Stimulated activated CD8-positive, alpha-beta memory T cell treated with anti-CD3 and anti-CD28 coated beads, Interleukin-12 subunit alpha, Interleukin-12 subunit beta, amount 100 ng/mL, for 24 hours (primary cell): ENCODE measurements around the gene HCFC1R1.
A peak's percentile ranks its signal among the peaks of the same experiment; 100 is the strongest.

Experiments
- DNase-seq: peaks from one replicate; pipeline ENCODE4 v3.0.0-alpha.2; 2020; ENCODE audit errors: extremely low read depth

Gene HCFC1R1

DNA sequence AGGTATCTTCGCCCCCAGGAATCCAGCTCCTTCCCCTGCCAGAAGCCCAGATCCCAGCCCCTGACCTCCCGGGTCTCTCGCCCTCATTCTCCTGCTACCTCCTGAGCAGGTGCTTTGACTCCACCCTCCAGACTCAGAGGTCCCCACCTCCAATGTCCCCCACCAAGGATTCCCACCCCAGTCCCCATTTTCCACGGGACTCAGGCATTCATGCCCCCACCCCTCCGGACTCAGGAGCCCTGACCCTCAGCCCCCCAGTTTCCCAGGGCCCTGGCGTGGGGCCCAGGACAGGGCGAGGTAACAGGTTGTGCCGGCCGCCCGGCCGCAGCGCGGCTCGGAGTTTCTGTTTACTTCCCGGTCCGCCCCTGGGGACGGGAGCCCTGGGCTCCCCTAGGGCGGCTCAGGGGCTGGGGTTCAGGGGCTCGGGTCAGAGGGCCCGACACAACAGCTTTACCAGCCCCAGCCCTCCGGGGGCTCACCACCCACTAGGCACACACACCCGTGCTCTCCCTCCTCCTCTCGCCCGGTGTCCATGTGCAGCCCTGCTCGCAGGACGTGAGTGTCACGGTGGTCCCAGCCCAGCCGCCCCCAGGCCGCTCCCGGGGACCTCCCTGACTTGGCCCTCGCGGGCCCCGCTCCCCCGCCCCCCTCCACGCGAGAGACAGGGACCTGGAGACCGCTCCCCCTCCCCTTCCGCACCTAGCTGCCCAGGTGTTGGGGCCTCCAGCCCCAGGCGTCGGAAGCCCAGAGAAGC is 12.4 kb upstream of the HCFC1R1 start:
- DNase-seq, result no peak

DNA sequence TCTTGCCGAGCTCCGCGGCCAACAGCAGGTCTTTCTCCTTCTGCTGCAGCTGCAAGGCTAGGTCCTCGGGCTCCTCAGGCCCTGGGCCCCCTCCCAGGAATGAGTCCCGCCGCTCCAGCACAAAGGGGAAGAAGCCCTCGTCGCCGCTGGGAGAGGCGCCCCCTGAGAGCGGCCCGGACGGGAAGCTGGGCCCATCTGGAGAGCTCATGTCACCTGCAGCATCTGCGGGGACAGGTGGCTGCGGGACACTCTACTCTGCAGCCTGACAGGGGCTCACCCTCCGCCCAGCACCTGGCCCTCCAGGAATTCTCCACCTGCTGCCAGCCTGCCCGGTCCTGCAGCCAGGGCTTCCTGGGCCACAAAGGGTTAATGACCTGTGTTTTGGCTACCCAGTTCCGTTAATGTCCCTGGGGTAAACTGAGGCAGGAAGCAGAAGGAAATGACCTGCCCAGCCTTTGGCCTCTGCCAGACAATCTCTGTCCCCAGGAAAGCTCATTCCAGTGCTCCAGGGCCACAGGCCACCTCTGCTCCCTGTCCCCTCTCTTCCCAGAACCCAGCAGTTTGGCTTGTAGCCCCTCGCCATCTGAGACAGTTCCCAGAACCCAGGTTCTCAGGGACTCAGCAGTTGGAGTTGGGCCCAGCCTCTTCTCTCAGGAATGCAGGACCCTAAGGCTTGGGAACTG is 11.7 kb upstream of the HCFC1R1 start:
- DNase-seq, result no peak

DNA sequence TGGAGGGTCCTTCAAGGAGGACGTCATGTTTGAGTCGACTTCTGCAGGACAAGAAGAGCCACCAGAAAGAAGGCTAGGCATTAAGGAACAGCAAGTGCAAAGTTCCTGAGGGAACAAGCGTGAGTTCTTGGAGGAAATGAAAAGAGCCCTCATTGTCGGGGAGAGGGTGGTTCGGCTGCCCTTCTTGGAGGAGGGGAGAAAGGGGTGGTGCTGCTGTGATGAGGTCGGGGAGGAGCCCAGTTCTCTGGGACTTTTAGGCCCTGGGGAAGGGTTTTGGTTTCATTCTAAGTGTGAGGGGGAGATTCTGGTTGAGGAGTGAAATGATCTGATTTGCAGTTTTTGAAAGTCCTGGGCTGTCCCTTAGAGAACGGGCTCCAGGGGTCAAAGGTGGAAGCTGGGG is 8.9 kb upstream of the HCFC1R1 start:
- no peak for DNase-seq

DNA sequence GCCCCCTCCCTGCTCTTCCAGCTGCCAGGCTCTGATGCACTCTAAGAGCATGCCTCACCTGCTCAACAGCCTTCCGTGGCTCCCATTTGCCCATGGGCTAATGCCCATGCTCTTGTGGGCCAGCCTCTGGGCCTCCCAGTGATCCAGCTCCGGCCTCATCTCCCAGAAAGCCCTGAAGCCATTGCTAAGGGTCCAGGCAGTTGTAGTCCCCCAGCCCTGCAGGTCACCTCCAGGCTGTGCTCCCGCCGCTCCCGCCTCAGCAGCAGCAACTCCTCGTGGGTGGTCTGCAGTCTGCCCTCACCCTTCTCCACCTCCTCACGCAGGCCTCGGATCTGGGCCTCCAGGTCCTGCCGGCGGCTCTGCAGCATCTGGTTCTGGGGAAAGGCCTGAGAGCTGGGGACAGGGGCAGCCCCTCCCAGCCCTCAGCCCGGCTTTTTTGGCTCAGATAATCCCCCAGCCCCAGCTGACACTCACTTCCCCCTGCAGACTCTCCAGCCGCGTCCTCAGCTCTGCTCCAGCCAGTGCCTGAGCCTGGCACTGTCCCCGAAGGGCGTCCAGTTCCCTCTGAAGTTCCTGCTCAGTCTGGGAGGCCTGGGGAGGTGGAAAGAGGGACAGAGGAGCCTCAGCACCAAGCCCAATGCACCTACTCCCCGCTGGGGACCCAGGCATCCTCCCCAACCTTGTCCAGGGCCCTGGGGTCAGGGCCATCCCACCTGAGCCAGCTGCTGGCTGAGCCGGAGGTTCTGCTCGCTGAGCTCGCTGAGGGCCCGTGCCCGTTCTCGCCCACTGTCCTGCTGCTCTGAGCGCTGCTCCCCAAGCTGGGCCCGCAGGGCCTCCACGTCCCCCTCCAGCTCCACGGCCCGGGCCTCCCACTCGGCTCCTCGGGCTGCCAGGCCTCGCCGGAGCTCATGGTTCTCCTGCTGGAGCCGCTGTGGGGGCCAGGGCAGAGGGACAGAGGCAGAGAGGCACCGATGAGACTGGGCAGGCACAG is 6.8 kb upstream of the HCFC1R1 start:
- DNase-seq, result no peak

DNA sequence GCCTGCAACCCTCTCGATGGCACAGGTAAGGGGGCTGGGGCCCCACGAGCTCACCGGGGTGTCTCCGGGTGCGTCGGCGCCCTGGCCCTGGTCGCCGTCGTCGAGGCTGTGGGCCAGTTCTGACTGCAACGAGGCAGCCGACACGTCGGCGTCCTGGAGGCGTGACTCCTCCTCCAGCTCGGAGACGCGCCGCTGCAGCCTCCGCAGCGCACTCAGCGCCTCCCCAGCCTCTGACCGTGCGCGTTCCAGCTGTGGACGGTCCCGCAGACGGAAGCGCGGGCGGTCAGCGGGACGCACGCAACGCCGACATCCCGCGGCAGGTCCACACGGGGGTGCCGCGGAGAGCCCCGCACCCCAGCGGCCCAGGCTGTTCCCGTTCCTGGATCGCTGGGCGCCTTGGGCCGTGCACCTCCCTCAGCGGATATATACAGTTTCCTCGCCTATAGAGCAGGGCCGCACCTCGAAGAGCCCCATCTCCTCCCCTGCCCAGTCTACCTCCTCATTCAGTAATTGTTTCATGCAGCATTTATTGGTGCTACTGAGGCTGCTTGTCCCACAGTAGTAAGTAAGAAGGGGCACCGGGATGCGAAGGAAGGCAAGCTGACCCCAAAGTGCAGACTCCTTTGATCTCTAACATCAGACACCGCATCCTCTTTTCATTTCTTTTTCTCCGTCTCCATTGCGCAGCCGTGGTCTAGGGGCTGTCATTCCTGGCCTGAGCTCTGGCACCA is 5.9 kb upstream of the HCFC1R1 start:
- no peak for DNase-seq

DNA sequence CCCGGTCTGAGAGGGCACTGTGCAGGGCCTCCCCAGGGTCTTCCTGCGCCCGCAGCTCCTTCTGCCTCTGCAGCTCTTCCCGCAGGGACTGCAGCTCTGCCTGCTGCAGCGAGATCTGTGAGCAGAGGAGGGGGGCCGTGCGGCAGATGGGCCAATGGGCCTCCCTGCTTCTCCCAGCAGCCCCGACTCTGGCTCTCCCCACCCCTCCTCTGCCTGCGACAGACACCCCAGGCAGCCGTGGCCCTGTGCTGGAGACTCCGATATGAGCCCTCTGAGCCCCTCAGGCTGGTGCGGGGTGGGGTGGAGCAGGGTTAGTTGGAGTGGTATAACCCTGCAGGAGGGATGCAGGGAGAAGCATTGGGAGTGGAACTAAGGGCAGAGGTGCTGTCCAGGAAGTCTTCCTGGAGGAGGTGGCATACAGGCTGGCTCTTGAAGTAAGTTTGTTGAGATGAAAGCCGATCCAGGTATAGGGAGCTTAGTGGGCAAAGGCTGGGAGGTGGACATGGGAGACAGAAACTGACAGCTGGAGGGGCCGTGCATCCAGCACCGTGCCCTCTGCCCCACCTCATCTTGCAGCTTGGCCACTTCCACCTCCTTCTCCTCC is 5.1 kb upstream of the HCFC1R1 start:
- DNase-seq, result no peak

DNA sequence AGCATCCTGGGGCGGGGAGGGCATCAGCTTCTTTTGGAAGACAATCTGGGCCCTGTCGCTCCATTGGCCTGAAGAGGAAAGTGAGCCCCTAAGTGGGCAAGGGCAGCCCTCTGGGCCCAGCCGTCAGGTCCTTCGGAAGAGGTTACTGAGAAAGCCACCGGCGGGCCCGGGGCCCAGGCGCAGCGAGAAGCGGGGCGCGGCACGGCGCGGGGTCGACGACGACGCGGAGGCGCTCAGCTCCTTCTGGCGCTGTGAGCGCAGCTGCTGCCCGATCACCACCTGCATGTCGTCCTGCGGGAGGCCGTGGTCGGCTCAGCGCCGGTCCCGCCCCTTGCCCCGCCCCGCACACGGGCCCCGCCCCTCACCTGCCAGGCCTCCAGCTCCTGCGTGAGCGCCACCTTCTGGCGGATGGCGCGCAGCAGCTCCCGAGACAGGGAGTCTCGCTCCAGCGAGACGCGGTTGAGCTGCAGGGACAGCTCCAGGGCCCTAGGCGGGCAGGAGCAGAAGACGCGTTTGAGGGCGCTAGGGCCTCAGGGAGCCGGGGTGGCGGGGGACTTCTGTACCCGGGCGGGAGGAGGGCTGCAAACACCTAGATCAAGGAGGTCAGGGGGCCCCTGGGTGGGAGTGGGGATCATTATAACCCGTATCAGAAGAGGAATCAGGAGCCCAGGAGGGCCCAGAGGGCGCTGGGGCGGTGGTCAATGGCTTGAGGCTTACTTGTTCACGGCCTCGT is 4.4 kb upstream of the HCFC1R1 start:
- DNase-seq, result peak; percentile 64

DNA sequence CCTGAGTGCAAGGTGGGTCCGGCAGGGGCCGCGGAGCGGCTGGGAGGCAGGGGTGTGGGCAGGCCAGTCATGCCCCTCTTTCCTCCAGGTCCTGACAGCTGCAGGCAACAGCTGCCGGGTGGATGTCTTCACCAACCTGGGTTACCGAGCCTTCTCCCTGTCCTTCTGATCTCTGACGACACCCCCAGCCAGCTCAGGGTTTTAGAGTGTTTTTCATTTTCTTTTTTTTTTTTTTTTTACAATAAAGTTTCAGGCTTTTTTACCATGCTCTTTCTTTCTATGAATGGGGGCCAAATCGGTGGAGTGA is 3.7 kb upstream of the HCFC1R1 start:
- no peak for DNase-seq

DNA sequence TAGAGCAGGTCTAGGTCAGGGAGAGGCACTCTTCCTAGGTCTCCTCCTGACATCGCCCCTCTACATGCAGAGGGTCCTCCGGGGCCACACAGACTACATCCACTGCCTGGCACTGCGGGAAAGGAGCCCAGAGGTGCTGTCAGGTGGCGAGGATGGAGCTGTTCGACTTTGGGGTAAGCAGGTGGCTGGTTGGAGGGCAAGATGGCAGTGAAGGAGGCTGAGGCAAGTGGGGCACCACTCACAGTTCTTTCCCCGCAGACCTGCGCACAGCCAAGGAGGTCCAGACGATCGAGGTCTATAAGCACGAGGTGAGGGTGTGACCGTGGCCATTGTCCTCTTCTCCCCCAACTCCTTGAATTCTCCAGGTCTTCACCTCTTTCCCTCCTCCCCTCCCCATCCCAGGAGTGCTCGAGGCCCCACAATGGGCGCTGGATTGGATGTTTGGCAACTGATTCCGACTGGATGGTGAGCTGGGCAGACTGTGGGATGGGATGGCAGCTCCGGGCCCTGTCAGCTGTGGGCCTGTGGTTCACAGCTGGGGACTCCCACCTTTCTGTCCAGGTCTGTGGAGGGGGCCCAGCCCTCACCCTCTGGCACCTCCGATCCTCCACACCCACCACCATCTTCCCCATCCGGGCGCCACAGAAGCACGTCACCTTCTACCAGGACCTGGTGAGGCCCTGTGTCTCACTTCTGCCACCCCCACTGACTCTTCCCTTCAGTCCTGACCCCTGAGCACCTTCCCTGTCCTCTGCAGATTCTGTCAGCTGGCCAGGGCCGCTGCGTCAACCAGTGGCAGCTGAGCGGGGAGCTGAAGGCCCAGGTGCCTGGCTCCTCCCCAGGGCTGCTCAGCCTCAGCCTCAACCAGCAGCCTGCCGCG is 3.1 kb upstream of the HCFC1R1 start:
- no peak for DNase-seq

DNA sequence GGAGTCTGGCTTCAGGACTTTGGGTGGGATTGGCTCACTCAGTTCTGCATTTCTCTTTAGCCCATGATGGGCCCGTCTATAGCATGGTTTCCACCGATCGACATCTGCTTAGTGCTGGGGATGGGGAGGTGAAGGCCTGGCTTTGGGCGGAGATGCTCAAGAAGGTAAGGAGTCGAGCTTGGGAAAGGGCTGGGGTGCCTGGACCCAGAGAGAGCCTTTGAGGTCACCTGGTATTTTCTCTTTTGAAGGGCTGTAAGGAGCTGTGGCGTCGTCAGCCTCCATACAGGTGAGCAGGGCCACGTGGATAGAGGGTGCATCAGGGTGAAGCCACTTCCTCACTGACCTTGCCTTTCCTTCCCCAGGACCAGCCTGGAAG is 2.2 kb upstream of the HCFC1R1 start:
- DNase-seq, result no peak

DNA sequence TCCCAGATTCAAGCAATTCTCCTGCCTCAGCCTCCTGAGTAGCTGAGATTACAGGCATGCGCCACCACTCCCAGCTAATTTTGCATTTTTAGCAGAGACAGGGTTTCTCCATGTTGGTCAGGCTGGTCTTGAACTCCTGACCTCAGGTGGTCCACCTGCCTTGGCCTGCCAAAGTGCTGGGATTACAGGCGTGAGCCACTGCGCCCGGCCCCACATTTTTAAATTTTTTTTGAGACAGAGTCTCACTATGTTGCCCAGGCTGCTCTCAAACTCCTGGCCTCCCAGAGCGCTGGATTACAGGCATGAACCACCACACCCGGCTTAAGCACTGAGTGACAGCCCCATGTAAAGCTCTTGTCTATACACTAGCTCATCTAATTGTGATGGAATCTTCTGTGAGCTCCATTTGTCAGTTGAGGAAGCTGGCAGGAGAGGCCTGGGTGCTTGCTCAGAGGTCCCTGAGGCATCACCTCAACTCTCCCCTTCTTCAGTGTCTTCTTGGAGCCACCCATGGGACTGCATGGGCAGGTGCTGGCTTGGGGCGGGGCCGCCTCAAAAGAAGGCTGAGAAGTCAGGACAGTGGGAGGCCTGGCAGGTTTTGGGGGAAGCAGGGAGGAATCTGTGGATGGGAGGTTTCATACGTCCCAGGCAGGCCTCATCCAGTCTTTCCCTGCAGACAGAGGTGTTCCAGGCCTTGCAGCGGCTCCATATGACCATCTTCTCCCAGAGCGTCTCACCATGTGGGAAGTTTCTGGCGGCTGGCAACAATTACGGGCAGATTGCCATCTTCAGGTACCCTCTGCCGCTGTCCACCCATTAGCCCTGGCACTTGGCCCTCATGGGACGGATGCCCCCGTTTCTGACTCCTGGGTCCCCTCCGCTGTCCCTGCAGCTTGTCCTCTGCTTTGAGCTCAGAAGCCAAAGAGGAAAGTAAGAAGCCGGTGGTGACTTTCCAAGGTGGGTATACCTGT is 1.6 kb upstream of the HCFC1R1 start:
- no peak for DNase-seq

DNA sequence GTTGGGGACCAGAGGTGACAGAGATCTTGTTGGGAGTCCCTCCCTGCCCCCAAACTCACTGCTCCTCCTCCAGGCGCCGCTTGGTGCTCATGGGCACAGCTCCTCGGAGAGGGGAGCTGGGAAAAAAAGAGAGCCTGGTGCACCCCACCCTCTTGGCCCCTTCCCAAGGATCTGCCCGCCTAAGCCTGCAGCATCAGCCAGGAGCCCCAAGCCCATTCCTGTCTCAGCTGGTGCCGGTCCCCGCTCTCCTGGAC is 400 bp downstream of the HCFC1R1 start:
- no peak for DNase-seq

DNA sequence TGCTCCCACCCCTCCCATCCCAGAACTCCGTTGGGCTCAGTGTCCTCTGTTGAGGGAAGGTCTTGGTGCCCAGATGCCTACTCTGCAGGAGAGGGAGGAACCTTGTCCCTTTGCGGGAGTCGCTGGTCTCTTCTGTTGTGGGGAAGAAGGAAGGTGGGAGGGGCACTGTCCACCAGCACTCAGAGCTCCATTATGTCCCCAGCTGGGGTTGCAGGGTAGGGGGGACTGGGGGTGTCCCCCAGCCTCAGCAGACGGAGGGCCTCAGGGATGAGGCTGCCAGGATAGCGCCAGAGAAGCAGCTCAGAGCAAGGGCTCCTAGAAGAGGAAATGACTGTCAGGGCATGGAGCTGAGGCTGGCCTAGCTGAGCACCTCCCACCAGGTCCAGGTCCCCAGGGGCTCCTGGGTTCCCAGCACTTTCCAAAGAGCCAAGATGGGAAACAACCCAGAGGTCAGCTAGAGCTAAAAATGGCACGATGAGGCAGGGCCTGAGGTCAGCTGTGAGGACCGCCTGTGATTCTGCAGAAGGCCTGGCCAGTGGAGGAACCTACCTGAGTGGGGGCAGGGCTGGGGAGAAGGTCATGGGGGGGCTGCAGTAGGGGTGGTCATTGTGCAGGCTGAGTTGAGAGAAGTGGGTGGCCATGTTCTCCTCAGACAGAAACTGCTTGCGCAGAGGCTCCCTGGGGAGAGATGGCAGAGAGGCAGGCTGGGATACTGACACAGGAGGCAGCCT is 893 bp downstream of the HCFC1R1 start:
- no peak for DNase-seq

DNA sequence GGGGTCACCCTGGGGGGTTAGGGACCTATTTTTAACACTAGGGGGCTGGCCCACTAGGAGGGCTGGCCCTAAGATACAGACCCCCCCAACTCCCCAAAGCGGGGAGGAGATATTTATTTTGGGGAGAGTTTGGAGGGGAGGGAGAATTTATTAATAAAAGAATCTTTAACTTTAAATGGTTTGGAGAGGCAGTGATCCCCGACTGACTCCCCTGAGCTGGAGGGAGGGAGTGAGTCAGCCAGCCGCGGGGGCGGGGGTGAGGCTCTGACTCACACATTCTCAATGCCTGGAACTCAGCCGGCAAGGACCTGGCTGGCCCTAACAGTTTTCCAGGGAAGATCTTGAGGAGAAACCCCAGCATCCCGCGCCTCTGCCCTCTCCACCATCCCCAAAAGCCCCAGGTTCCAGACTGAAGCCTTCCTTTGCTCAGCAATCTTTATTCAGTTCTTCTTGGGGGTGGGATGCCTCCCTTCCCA is 1.5 kb downstream of the HCFC1R1 start:
- peak; percentile 82 for DNase-seq

DNA sequence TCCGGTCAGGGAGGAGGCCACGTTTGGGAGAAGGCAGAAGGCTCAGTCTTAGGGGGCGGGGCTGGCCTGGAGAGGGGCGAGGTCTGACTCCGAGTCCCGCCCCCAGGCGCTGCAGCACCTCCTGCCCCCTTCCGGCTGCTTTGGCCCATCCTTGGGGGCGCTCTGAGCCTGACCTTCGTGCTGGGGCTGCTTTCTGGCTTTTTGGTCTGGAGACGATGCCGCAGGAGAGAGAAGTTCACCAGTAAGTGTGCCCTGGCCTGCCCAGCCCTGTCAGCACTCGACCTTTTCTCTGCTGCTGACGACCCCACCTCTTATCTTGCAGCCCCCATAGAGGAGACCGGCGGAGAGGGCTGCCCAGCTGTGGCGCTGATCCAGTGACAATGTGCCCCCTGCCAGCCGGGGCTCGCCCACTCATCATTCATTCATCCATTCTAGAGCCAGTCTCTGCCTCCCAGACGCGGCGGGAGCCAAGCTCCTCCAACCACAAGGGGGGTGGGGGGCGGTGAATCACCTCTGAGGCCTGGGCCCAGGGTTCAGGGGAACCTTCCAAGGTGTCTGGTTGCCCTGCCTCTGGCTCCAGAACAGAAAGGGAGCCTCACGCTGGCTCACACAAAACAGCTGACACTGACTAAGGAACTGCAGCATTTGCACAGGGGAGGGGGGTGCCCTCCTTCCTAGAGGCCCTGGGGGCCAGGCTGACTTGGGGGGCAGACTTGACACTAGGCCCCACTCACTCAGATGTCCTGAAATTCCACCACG is 2.1 kb downstream of the HCFC1R1 start:
- peak; percentile 64 for DNase-seq

DNA sequence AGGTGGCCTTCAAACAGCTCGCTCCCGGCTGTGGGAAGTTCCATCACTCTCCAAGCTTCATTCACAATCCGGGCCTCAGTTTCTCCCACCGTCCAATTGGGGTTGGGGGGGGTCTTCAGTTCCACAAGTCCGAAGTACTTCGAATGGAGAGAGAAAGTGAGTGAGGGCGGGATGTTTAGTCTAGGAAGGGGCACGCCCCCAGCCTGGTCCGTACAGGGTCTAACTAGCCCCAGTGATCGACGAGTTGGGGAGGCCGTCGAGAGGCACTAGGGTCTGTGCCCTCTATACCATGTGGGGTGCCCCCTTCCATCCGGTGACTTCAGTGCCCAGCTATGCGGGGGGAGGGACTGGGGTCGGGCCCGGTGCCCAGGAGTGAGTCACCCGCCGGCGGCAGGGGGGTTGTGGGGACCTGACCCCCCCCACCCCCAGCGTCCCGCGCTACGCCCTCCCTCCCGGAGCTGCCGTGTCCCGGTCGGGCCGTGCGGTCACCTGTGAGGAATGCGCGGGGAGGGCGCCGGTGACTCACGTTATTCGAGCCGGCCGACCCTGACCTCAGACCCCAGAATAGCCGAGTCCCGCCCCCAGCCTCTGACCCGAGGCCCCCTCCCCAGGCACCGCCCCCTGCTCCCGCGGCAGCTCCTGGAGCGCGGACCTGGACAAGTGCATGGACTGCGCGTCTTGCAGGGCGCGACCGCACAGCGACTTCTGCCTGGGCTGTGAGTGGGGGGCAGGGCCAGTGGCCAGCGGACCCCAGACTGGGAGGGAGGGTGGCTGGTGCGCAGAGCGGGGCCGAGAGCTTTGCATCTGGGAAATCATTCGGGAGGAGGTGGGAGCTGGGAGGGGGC is 2.9 kb downstream of the HCFC1R1 start:
- no peak for DNase-seq

DNA sequence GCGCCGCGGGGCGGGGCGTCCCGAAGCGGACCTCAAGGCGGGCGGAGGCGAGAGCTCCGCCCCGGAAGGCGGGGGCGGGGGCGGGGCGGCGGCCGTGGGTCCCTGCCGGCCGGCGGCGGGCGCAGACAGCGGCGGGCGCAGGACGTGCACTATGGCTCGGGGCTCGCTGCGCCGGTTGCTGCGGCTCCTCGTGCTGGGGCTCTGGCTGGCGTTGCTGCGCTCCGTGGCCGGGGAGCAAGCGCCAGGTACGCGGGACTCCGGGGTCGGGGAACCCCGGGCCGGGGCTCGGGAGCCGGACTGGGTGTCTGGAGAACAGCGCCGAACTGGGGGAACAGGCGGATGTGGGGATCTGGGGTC is 3.5 kb downstream of the HCFC1R1 start, which contains the start of gene TNFRSF12A:
TSS of gene TNFRSF12A (plus strand) at position 122 of the 357 bp plus-strand sequence. CDS start at position 152, 30 bp downstream.
- no peak for DNase-seq
